K562 (cell line): ENCODE data around the gene DNAJC9. TPM values are rescaled to one million over a fixed set of nuclear protein-coding genes. Genes with fewer than 3 reads are reported as not detected.

Experiments
- FIP1L1 ChIP-seq: fragments of 200-400 bp; formaldehyde crosslinking; IDR thresholded peaks from 2 replicates; pipeline ENCODE4 v1.6.1; 2018; ENCODE audit warnings: mild to moderate bottlenecking, low read depth, low read length; ENCODE audit not compliant: poor library complexity, severe bottlenecking
- IRF2 ChIP-seq: sonication (generic); formaldehyde crosslinking; IDR thresholded peaks from 2 replicates; pipeline ENCODE4 v1.8.1; 2022; ENCODE audit warnings: mild to moderate bottlenecking, missing genetic modification reagents
- JUNB ChIP-seq: fragments of 450-650 bp; formaldehyde crosslinking; conservative IDR thresholded peaks from 2 replicates; pipeline ENCODE4 v1.4.0; 2020; ENCODE audit warnings: mild to moderate bottlenecking
- KAT2B ChIP-seq: IDR thresholded peaks from one replicate; pipeline ENCODE4 v1.6.1; 2012; ENCODE audit warnings: low read depth, mild to moderate bottlenecking, control low read depth, inconsistent platforms, low read length, moderate library complexity
- MEIS2 ChIP-seq: fragments of 450-650 bp; IDR thresholded peaks from 2 replicates; pipeline ENCODE4 v1.6.1; 2014; ENCODE audit warnings: mild to moderate bottlenecking; ENCODE audit not compliant: partially characterized antibody
- NCOA1 ChIP-seq: fragments of 450-650 bp; IDR thresholded peaks from 2 replicates; pipeline ENCODE4 v1.6.1; 2016; ENCODE audit warnings: low read depth
- PHF21A ChIP-seq: fragments of 450-650 bp; IDR thresholded peaks from 2 replicates; pipeline ENCODE4 v1.6.1; 2017; ENCODE audit warnings: low read depth, borderline replicate concordance
- PRDM10 ChIP-seq: fragments of 450-650 bp; IDR thresholded peaks from 2 replicates; pipeline ENCODE4 v1.6.1; 2018; ENCODE audit not compliant: partially characterized antibody
- PTTG1 ChIP-seq: fragments of 450-650 bp; IDR thresholded peaks from 2 replicates; pipeline ENCODE4 v1.6.1; 2016; ENCODE audit warnings: low read depth, mild to moderate bottlenecking, missing genetic modification characterization, missing compliant biosample characterization
- RBM17 ChIP-seq: fragments of 200-400 bp; formaldehyde crosslinking; IDR thresholded peaks from 2 replicates; pipeline ENCODE4 v1.6.1; 2017; ENCODE audit warnings: low read depth, mild to moderate bottlenecking, low read length, borderline replicate concordance
- TFE3 ChIP-seq: fragments of 450-650 bp; formaldehyde crosslinking; IDR thresholded peaks from 2 replicates; pipeline ENCODE4 v1.4.0; 2020; ENCODE audit warnings: mild to moderate bottlenecking, mixed read lengths
- USF1 ChIP-seq: sonication (generic); formaldehyde crosslinking; IDR thresholded peaks from 2 replicates; pipeline ENCODE4 v1.9.0; 2022; ENCODE audit warnings: mild to moderate bottlenecking, missing genetic modification reagents
- XRCC5 ChIP-seq: fragments of 200-400 bp; formaldehyde crosslinking; IDR thresholded peaks from 2 replicates; pipeline ENCODE4 v1.6.1; 2017; ENCODE audit warnings: low read depth, mild to moderate bottlenecking, low read length
- ZBTB26 ChIP-seq: fragments of 450-650 bp; formaldehyde crosslinking; IDR thresholded peaks from 2 replicates; pipeline ENCODE4 v1.4.0; 2022; ENCODE audit warnings: missing genetic modification characterization
- ZBTB49 ChIP-seq: sonication (generic); formaldehyde crosslinking; IDR thresholded peaks from 2 replicates; pipeline ENCODE4 v1.8.0; 2022; ENCODE audit warnings: missing genetic modification reagents, mild to moderate bottlenecking, borderline replicate concordance
- ZC3H8 ChIP-seq: fragments of 450-650 bp; IDR thresholded peaks from 2 replicates; pipeline ENCODE4 v1.6.1; 2017
- ZNF140 ChIP-seq: fragments of 250-450 bp; sonication (Bioruptor Pico); IDR thresholded peaks from 2 replicates; pipeline ENCODE4 v1.8.0; 2021; ENCODE audit warnings: moderate library complexity, mild to moderate bottlenecking, inconsistent platforms
- ZNF75A ChIP-seq: fragments of 450-650 bp; formaldehyde crosslinking; IDR thresholded peaks from 2 replicates; pipeline ENCODE4 v1.4.0; 2020; ENCODE audit warnings: mild to moderate bottlenecking
- polyA plus RNA-seq, 8 experiments: library from polyadenylated mRNA; depleted of rRNA in 4 of 8; stranded (reverse) in 5 of 8; unstranded in 3 of 8; fragments of >200 nt; fragmentation: Nextera tagmentation in 2 of 8; fragmentation: Illumina TruSeq in 1 of 8; extraction: Ambion mirVana in 2 of 8; extraction: Trizol in 1 of 8; gene quantifications; 2 replicates each; pipeline versions ENCODE4 v1.2.1 to v1.2.3, GENCODE V29; 2011 to 2014; ENCODE audit warnings: inconsistent platforms in 1 of 8, missing spikeins in 1 of 8
- total RNA-seq, 7 experiments: library from RNA; depleted of rRNA in 6 of 7; stranded (reverse); fragments of >200 nt in 6 of 7; fragmentation: Illumina TruSeq in 2 of 7; extraction: Trizol in 2 of 7; gene quantifications; 2 replicates each; pipeline versions ENCODE4 v1.2.1 to v1.2.3, GENCODE V29; 2011 to 2021; ENCODE audit warnings: low replicate concordance in 1 of 7

Gene DNAJC9
- total and polyA plus RNA-seq, 9 of the 15 experiments (the other 6 are each of a cell fraction or from before 2014, with no cell fraction given): 66.7 to 133 (median 102) TPM

GRCh38 chr10:73247509-73248258, 629 bp upstream of the DNAJC9 start (continued):
- TF ChIP-seq RBM17 (no peak), ZNF140 (CRISPR knock-in tag) (no peak), TFE3 (CRISPR knock-in tag) (no peak), ZNF75A (CRISPR knock-in tag) (no peak), NCOA1 (0 out of 2 replicates have a peak, but pooled peaks have one; percentile 9), PRDM10 (no peak), IRF2 (no peak), XRCC5 (no peak), ZBTB26 (CRISPR knock-in tag) (no peak), JUNB (CRISPR knock-in tag) (no peak), KAT2B (no peak), ZC3H8 (peak; percentile 58; the same call in 1 of the 2 replicates), FIP1L1 (no peak), USF1 (no peak), ZBTB49 (no peak), PTTG1 (no peak), PHF21A (no peak), MEIS2 (no peak)
